ENCODE data around the gene CHCHD1. TPM values are rescaled to one million over a fixed set of nuclear protein-coding genes. Genes with fewer than 3 reads are reported as not detected.

Gene CHCHD1
- total RNA-seq, 2 donors from 2014 or later = 37.6 to 49.3 TPM

DNA sequence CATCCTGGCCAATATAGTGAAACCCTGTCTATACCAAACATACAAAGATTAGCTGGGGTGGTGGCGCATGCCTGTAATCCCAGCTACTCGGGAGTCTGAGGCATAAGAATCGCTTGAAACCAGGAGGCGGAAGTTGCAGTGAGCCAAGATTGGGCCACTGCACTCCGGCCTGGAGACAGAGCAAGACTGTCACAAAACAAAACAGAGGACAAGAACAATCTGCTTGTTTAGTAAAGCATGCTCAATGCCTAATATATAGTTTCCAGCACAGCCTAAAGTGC lies 39.5 kb upstream of the CHCHD1 start:
- H3K4me3 ChIP-seq (ENCODE audit: low read length) = no peak overlapping the region

GRCh38 chr10:73743327-73743904 lies 38.4 kb upstream of the CHCHD1 start:
- DNase-seq = peak; percentile 20
- H3K27ac Mint-ChIP-seq = peak overlapping the region; percentile 100
- whole genome bisulfite sequencing, 2 experiments (ENCODE audit: insufficient coverage in 1 of 2, insufficient read length in 1 of 2) = 5 to 32% methylated on average over 3 to 6 of the region's 6 CpGs

More for the DNA sequence above, 39.5 kb upstream of the CHCHD1 start:
- peaks cover 4% of the 10 kb centered on the region for H3K36me3 ChIP-seq (ENCODE audit: control insufficient read depth, insufficient read depth, low read length)
- Mint-ChIP-seq H3K36me3 (ENCODE audit: low read depth) (peaks cover 17% of the 10 kb centered on the region), H3K4me1 (peaks cover 33% of the 10 kb centered on the region), H3K27me3 (ENCODE audit: insufficient read depth) (no peaks in the 10 kb centered on the region), H3K9me3 (no peaks in the 10 kb centered on the region), H3K27ac (peak overlapping the region; percentile 100), H3K4me3 (peak overlapping the region; percentile 89)
- no peaks in the 10 kb centered on the region for H3K27me3 ChIP-seq (ENCODE audit: control insufficient read depth, insufficient read depth, low read length, poor library complexity, severe bottlenecking)
- no peak for DNase-seq
- WGBS, 2 experiments (ENCODE audit: insufficient coverage in 1 of 2, insufficient read length in 1 of 2) = 88 to 91% methylated on average over 2 to 5 of the region's 5 CpGs
- no peak overlapping the region for H3K27ac ChIP-seq (ENCODE audit: low read depth, low read length)
- H3K9me3 ChIP-seq (ENCODE audit: control insufficient read depth, low read length) = no peaks in the 10 kb centered on the region
- no peak overlapping the region for H3K9ac ChIP-seq (ENCODE audit: extremely low read depth, low read length, poor library complexity, severe bottlenecking)
- peaks cover 9% of the 10 kb centered on the region for H3K4me1 ChIP-seq (ENCODE audit: control insufficient read depth, insufficient read depth, low read length)
- TF ChIP-seq, protein P1, sequence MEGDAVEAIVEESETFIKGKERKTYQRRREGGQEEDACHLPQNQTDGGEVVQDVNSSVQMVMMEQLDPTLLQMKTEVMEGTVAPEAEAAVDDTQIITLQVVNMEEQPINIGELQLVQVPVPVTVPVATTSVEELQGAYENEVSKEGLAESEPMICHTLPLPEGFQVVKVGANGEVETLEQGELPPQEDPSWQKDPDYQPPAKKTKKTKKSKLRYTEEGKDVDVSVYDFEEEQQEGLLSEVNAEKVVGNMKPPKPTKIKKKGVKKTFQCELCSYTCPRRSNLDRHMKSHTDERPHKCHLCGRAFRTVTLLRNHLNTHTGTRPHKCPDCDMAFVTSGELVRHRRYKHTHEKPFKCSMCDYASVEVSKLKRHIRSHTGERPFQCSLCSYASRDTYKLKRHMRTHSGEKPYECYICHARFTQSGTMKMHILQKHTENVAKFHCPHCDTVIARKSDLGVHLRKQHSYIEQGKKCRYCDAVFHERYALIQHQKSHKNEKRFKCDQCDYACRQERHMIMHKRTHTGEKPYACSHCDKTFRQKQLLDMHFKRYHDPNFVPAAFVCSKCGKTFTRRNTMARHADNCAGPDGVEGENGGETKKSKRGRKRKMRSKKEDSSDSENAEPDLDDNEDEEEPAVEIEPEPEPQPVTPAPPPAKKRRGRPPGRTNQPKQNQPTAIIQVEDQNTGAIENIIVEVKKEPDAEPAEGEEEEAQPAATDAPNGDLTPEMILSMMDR (conservative IDR thresholded peaks at IDR 0.05) = no peak

DNA sequence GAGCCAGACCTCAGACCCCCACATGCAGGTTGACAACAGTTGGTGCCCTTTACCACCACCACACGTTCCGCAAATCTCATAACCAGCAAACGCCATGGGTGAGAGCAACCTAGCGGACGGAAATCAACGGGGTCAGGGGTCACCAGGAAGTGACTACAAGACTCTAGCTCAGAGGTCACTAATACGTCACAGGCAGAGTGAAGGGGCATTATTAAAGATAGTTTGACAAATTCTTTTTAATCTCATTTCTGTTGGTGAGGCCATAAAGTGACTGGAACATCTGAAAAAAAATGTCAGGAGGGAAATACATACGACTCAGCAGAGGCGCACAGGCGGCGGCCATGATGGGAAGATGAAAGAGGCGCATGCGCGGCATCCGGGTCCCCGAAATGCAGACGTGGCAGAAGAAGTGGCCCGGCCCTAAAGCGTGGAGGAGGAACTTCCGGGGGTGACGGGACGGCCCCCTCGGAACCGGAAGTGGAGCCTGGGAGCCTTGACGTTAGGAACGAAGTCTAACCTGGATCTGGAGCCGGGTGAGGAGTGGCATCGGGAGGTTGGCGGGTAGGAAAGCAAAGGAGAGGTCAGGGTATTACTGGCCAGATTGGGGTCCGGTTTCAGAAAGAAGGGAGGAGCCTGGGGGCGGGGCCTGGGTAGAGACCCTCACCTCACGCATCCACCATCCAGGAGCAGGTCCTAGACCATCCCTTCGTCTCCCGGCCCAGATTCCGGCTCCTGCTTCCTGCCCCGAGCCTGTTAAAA lies 37.8 kb upstream of the CHCHD1 start, which contains the start of gene SEC24C:
TSS of gene SEC24C (plus strand) at position 468 of the 759 bp plus-strand sequence. CDS start 2,461 bp downstream, outside the sequence.
- Mint-ChIP-seq H3K27me3 (ENCODE audit: insufficient read depth) (no peaks in the 10 kb centered on the region), H3K4me1 (peaks cover 33% of the 10 kb centered on the region), H3K4me3 (peak within 1 kb of the TSS; percentile 89), H3K9me3 (no peaks in the 10 kb centered on the region), H3K36me3 (ENCODE audit: low read depth) (peaks cover 16% of the 10 kb centered on the region), H3K27ac (peak within 1 kb of the TSS; percentile 100)
- Histone ChIP-seq H3K9me3 (ENCODE audit: control insufficient read depth, low read length) (no peaks in the 10 kb centered on the region), H3K36me3 (ENCODE audit: control insufficient read depth, insufficient read depth, low read length) (peaks cover 14% of the 10 kb centered on the region), H3K4me1 (ENCODE audit: control insufficient read depth, insufficient read depth, low read length) (peaks cover 9% of the 10 kb centered on the region), H3K4me3 (ENCODE audit: low read length) (peak within 1 kb of the TSS; percentile 89), H3K27ac (ENCODE audit: low read depth, low read length) (peak within 1 kb of the TSS; percentile 96), H3K27me3 (ENCODE audit: control insufficient read depth, insufficient read depth, low read length, poor library complexity, severe bottlenecking) (no peaks in the 10 kb centered on the region), H3K9ac (ENCODE audit: extremely low read depth, low read length, poor library complexity, severe bottlenecking) (peak within 1 kb of the TSS; percentile 94)
- DNase-seq = peak; percentile 97
- TF ChIP-seq, protein P1 (conservative IDR thresholded peaks at IDR 0.05) = no peak
- 0 to 1% methylated on average over 26 to 36 of the region's 36 CpGs for WGBS, 2 experiments (ENCODE audit: insufficient coverage in 1 of 2, insufficient read length in 1 of 2)

More at GRCh38 chr10:73743327-73743904, 38.4 kb upstream of the CHCHD1 start:
- H3K36me3 Mint-ChIP-seq (ENCODE audit: low read depth) = peaks cover 12% of the 10 kb centered on the region
- peak overlapping the region; percentile 96 for H3K27ac ChIP-seq (ENCODE audit: low read depth, low read length)
- peaks cover 9% of the 10 kb centered on the region for H3K4me1 ChIP-seq (ENCODE audit: control insufficient read depth, insufficient read depth, low read length)
- H3K4me3 ChIP-seq (ENCODE audit: low read length) = peak overlapping the region; percentile 89
- peak overlapping the region; percentile 89 for H3K4me3 Mint-ChIP-seq
- H3K9ac ChIP-seq (ENCODE audit: extremely low read depth, low read length, poor library complexity, severe bottlenecking) = peak overlapping the region; percentile 94
- no peaks in the 10 kb centered on the region for H3K9me3 ChIP-seq (ENCODE audit: control insufficient read depth, low read length)
- H3K9me3 Mint-ChIP-seq = no peaks in the 10 kb centered on the region
- H3K27me3 ChIP-seq (ENCODE audit: control insufficient read depth, insufficient read depth, low read length, poor library complexity, severe bottlenecking) = no peaks in the 10 kb centered on the region
- no peaks in the 10 kb centered on the region for H3K27me3 Mint-ChIP-seq (ENCODE audit: insufficient read depth)
- H3K4me1 Mint-ChIP-seq = peaks cover 33% of the 10 kb centered on the region
- peaks cover 10% of the 10 kb centered on the region for H3K36me3 ChIP-seq (ENCODE audit: control insufficient read depth, insufficient read depth, low read length)
- TF ChIP-seq, protein P1 (conservative IDR thresholded peaks at IDR 0.05) = no peak

Measured in endodermal cell (in vitro differentiated cells).